Body of pancreas (tissue), 4 donors: Measurements from ENCODE around the gene KCNIP4. TPM values are rescaled to one million over a fixed set of nuclear protein-coding genes. Genes with fewer than 3 reads are reported as not detected.

ENCODE experiments used
- ATAC-seq: fragments of 150-250 bp; one replicate; pipeline ENCODE4 v1.9.1; 2016
- DNase-seq, 4 donors: peaks; one replicate each; pipeline ENCODE4 v3.0.0-alpha.2; 2019
- H3K27ac ChIP-seq, 4 donors: fragments of 200-600 bp; sonication (generic); 1 replicate in 3 of 4; 2 replicates in 1 of 4; pipeline versions ENCODE4 v1.5.1 to v1.6.1; 2016 to 2019; ENCODE audit warnings: mild to moderate bottlenecking in 1 of 4, mixed read lengths in 1 of 4, moderate library complexity in 1 of 4
- H3K27me3 ChIP-seq, 2 donors: fragments of 200-600 bp; sonication (generic); one replicate each; pipeline ENCODE4 v1.6.0; 2016; ENCODE audit warnings: mild to moderate bottlenecking in 1 of 2
- H3K36me3 ChIP-seq, 2 donors: fragments of 200-600 bp; sonication (generic); replicated peaks in 1 of 2; 2 replicates each; pipeline ENCODE4 v1.5.1; 2016; ENCODE audit warnings: low read depth in 2 of 2; ENCODE audit not compliant: insufficient read depth in 1 of 2
- H3K4me1 ChIP-seq: fragments of 200-600 bp; sonication (generic); one replicate; pipeline ENCODE4 v1.6.0; 2016
- H3K4me3 ChIP-seq, 2 donors: fragments of 200-600 bp; sonication (generic); 1 replicate in 1 of 2; 2 replicates in 1 of 2; pipeline ENCODE4 v1.5.1; 2016 to 2019
- H3K9me3 ChIP-seq, 3 donors: fragments of 200-600 bp; sonication (generic); 1 replicate in 2 of 3; 2 replicates in 1 of 3; pipeline ENCODE4 v1.5.1; 2016
- POLR2A ChIP-seq, 3 donors: fragments of 450-650 bp; IDR thresholded peaks; one replicate each; pipeline ENCODE4 v1.6.1; 2016; ENCODE audit warnings: antibody characterized with exemption in 3 of 3, mild to moderate bottlenecking in 2 of 3
- WGBS, 2 donors: methylation state at CpG; one replicate each; pipeline ENCODE4 v1.1.5; 2017; 5-methylcytosine and 5-hydroxymethylcytosine counted together
- intact Hi-C: fragments of 100-400 bp; cut with DNase I; formaldehyde crosslinking; loops from one replicate; pipeline ENCODE4 v1.15.1; 2023
- total RNA-seq, 2 donors: library from RNA; depleted of rRNA; stranded (reverse); fragments of >200 nt; gene quantifications; one replicate each; pipeline ENCODE4 v1.1.0, GENCODE V29; 2016
- TF ChIP-seq, protein P1 (sequence below), 7 experiments: fragments of 450-650 bp in 4 of 7; fragments of 200-600 bp in 3 of 7; sonication (generic) in 3 of 7; IDR thresholded peaks; one replicate each; pipeline ENCODE4 v1.5.1; 2016 to 2019; ENCODE audit warnings: antibody characterized with exemption in 7 of 7

The KCNIP4 gene
- total RNA-seq, 2 donors from 2014 or later = not detected

DNA sequence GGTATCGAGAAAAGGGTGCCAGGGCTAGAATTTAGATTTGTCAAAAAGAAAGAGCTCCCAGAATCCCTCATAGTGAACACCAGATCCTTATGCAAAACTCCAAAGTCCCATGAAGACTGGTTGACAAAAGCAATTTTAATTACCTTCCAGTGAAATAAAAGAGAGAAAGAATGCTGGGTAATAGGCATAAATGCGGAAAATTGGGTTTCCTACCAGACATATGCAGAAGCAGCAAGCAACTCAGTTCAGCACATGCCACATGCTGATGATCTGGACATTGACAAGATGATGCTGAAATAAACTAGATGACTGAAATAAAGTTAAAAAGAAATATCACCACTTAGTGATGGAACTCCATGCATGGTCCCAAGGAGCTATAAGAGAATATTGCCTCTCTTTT is 83.9 kb downstream of the KCNIP4 start:
- H3K4me1 ChIP-seq = no peaks in the 10 kb centered on the region
- no peaks in the 10 kb centered on the region for H3K36me3 ChIP-seq
- H3K4me3 ChIP-seq = no peak overlapping the region
- DNase-seq (no peak), ATAC-seq (no peak)
- H3K27me3 ChIP-seq = no peaks in the 10 kb centered on the region
- intact Hi-C loops = no loop called here
- TF ChIP-seq, protein P1, sequence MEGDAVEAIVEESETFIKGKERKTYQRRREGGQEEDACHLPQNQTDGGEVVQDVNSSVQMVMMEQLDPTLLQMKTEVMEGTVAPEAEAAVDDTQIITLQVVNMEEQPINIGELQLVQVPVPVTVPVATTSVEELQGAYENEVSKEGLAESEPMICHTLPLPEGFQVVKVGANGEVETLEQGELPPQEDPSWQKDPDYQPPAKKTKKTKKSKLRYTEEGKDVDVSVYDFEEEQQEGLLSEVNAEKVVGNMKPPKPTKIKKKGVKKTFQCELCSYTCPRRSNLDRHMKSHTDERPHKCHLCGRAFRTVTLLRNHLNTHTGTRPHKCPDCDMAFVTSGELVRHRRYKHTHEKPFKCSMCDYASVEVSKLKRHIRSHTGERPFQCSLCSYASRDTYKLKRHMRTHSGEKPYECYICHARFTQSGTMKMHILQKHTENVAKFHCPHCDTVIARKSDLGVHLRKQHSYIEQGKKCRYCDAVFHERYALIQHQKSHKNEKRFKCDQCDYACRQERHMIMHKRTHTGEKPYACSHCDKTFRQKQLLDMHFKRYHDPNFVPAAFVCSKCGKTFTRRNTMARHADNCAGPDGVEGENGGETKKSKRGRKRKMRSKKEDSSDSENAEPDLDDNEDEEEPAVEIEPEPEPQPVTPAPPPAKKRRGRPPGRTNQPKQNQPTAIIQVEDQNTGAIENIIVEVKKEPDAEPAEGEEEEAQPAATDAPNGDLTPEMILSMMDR (IDR thresholded peaks at IDR 0.05) = no peak
- no peak for TF ChIP-seq POLR2A (IDR thresholded peaks at IDR 0.05)
- H3K9me3 ChIP-seq = no peaks in the 10 kb centered on the region
- no peak overlapping the region for H3K27ac ChIP-seq
- 64 to 83% methylated on average over 2 of the region's 2 CpGs for WGBS, 2 donors

DNA sequence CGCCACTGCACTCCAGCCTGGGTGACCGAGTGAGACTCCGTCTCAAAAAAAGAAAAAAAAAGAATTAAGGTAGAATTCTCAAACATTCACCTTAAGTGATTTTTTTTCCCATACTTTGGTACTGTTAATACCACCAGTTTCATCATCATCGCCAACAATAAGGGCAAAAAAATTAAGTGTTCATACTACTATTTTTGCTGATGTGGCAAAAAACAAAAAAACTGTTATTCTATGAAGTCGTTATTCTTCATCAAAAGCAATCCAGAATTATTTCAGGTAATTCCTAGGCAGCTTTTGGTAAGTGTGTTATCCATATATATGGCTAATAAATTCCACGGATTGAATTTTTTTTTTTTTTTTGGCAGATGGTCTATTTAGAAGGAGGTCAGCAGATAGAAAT is 85.7 kb downstream of the KCNIP4 start:
- no peaks in the 10 kb centered on the region for H3K9me3 ChIP-seq
- no peak overlapping the region for H3K4me3 ChIP-seq
- no peak for DNase-seq
- no peaks in the 10 kb centered on the region for H3K36me3 ChIP-seq
- WGBS, 2 donors = 71 to 85% methylated on average over 6 of the region's 6 CpGs
- H3K27me3 ChIP-seq = no peaks in the 10 kb centered on the region
- H3K4me1 ChIP-seq = no peaks in the 10 kb centered on the region
- H3K27ac ChIP-seq = no peak overlapping the region
- intact Hi-C loops = no loop called here
- no peak for ATAC-seq
- no peak for TF ChIP-seq POLR2A (IDR thresholded peaks at IDR 0.05)
- TF ChIP-seq, protein P1 (IDR thresholded peaks at IDR 0.05) = no peak

DNA sequence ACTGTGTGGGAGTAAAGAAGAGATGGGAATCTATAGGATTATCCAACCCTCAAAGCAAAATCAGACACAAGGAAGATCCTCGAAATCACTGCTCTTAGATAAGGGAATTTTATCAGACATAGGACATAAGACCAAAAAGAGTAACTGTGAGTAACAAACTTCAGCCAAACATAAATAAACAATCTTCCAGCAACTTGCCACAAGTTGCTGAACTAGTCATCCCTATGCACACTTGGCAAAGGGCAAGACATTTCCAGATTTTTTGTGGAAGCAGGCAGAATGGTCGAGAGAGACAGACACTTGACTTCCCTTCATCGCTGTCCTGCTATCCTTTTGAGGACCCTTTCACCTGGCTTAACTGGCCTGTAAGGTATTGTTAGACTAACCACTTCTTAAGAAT is 89.6 kb downstream of the KCNIP4 start:
- WGBS, 2 donors = 62 to 73% methylated on average over 3 of the region's 3 CpGs
- Histone ChIP-seq H3K4me1 (no peaks in the 10 kb centered on the region), H3K4me3 (no peak overlapping the region), H3K9me3 (no peaks in the 10 kb centered on the region), H3K27me3 (no peaks in the 10 kb centered on the region), H3K36me3 (no peaks in the 10 kb centered on the region), H3K27ac (no peak overlapping the region)
- intact Hi-C loops = no loop called here
- TF ChIP-seq, protein P1 (IDR thresholded peaks at IDR 0.05) = no peak
- TF ChIP-seq POLR2A (IDR thresholded peaks at IDR 0.05) = no peak
- no peak for DNase-seq
- ATAC-seq = no peak

DNA sequence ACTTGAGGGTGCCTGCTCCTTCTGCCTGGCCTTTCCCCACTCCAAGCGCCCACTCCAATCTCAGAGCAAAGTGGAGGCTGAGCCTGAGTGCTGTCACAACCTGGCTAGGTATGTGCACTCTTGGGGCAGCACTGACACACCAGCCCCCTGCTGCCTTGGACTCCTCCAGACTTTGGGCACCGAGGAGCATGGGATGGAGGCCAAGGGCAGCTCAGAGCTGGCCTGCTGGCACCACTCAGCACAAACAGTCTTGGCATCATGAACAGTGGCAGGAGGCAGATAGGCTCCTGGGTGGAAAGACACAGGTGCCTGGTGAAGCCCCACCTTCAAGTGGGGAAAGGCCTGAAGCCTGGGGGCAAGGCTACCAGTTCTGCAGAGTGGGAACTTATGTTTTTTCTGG is 91.8 kb downstream of the KCNIP4 start:
- ATAC-seq = no peak
- TF ChIP-seq, protein P1 (IDR thresholded peaks at IDR 0.05) = no peak
- TF ChIP-seq POLR2A (IDR thresholded peaks at IDR 0.05) = no peak

DNA sequence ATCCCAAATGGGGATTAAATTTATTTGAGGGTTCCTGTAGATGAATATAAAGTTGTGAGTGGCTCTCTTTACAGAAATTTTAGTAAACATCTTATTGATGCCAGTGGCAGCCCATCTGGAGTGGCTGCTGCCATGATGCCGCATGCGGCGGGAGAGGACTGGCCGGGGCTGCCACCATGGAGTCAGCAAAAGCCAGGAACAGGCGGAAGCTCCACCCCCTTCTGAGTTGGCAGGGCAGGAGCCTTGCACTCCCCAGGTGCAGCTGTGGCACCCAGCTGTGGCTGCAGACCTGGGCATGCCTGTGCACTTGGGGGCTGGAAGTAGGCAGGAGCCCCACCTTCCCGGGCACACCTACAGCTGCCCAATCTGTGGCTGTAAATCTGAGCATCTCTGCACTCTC is 92.3 kb downstream of the KCNIP4 start:
- intact Hi-C loops = no loop called here
- no peak overlapping the region for H3K27ac ChIP-seq
- no peaks in the 10 kb centered on the region for H3K9me3 ChIP-seq
- H3K4me3 ChIP-seq = no peak overlapping the region
- H3K4me1 ChIP-seq = no peaks in the 10 kb centered on the region
- DNase-seq = no peak
- H3K36me3 ChIP-seq = no peaks in the 10 kb centered on the region
- TF ChIP-seq, protein P1 (IDR thresholded peaks at IDR 0.05) = no peak
- no peak for TF ChIP-seq POLR2A (IDR thresholded peaks at IDR 0.05)
- H3K27me3 ChIP-seq = no peaks in the 10 kb centered on the region
- no peak for ATAC-seq
- 48 to 66% methylated on average over 5 to 6 of the region's 6 CpGs for WGBS, 2 donors

More for the DNA sequence above, 91.8 kb downstream of the KCNIP4 start:
- DNase-seq = no peak
- H3K36me3 ChIP-seq = no peaks in the 10 kb centered on the region
- no peaks in the 10 kb centered on the region for H3K4me1 ChIP-seq
- H3K4me3 ChIP-seq = no peak overlapping the region
- no peak overlapping the region for H3K27ac ChIP-seq
- H3K27me3 ChIP-seq = no peaks in the 10 kb centered on the region
- no peaks in the 10 kb centered on the region for H3K9me3 ChIP-seq
- intact Hi-C loops = no loop called here
- WGBS, 2 donors = 69 to 90% methylated on average over 2 of the region's 2 CpGs
